Mesendoderm (in vitro differentiated cells): ENCODE data around the gene TMEM131.

Source experiments
- DNase-seq: peaks from one replicate; pipeline ENCODE4 v3.0.0; 2013
- H2AK5ac ChIP-seq: 2 replicates; pipeline ENCODE4 v1.6.1; 2013; ENCODE audit warnings: low read length, inconsistent platforms
- H2BK120ac ChIP-seq: 2 replicates; pipeline ENCODE4 v1.6.1; 2013; ENCODE audit warnings: low read depth, mild to moderate bottlenecking, low read length, moderate library complexity, mixed read lengths
- H2BK15ac ChIP-seq: replicated peaks from 2 replicates; pipeline ENCODE4 v1.6.1; 2013; ENCODE audit warnings: low read depth, mild to moderate bottlenecking, moderate library complexity
- H2BK5ac ChIP-seq: 2 replicates; pipeline ENCODE4 v1.6.1; 2013; ENCODE audit warnings: low read length, inconsistent platforms
- H3K18ac ChIP-seq: 2 replicates; pipeline ENCODE4 v1.6.1; 2013; ENCODE audit warnings: mild to moderate bottlenecking, low read length, mixed read lengths
- H3K23ac ChIP-seq: one replicate; pipeline ENCODE4 v1.6.1; 2013; ENCODE audit warnings: low read length
- H3K27ac ChIP-seq: 2 replicates; pipeline ENCODE4 v1.5.1; 2013; ENCODE audit warnings: low read depth, mild to moderate bottlenecking, inconsistent platforms, low read length, moderate library complexity
- H3K27me3 ChIP-seq: 2 replicates; pipeline ENCODE4 v1.6.1; 2013; ENCODE audit warnings: low read length, control low read depth, mild to moderate bottlenecking, inconsistent platforms; ENCODE audit not compliant: insufficient read depth, poor library complexity
- H3K36me3 ChIP-seq: 2 replicates; pipeline ENCODE4 v1.6.1; 2013; ENCODE audit warnings: low read length, inconsistent platforms; ENCODE audit not compliant: control insufficient read depth, insufficient read depth
- H3K4ac ChIP-seq: one replicate; pipeline ENCODE4 v1.6.1; 2013; ENCODE audit warnings: low read depth, mild to moderate bottlenecking, low read length, moderate library complexity
- H3K4me1 ChIP-seq: 2 replicates; pipeline ENCODE4 v1.6.1; 2013; ENCODE audit warnings: low read depth, low read length, inconsistent platforms; ENCODE audit not compliant: control insufficient read depth
- H3K4me2 ChIP-seq: 2 replicates; pipeline ENCODE4 v1.6.1; 2013; ENCODE audit warnings: low read length
- H3K4me3 ChIP-seq: 2 replicates; pipeline ENCODE4 v1.5.1; 2013; ENCODE audit warnings: mild to moderate bottlenecking, low read length
- H3K56ac ChIP-seq: one replicate; pipeline ENCODE4 v1.6.1; 2013; ENCODE audit warnings: low read length
- H3K79me1 ChIP-seq: 2 replicates; pipeline ENCODE4 v1.6.1; 2013; ENCODE audit warnings: low read length, inconsistent platforms
- H3K79me2 ChIP-seq: 2 replicates; pipeline ENCODE4 v1.6.1; 2013; ENCODE audit warnings: mild to moderate bottlenecking, low read length; ENCODE audit not compliant: control insufficient read depth, insufficient read depth
- H3K9ac ChIP-seq: 2 replicates; pipeline ENCODE4 v1.6.1; 2013; ENCODE audit warnings: low read length, inconsistent platforms
- H4K5ac ChIP-seq: one replicate; pipeline ENCODE4 v1.6.1; 2013; ENCODE audit warnings: low read length
- H4K8ac ChIP-seq: one replicate; pipeline ENCODE4 v1.6.1; 2013; ENCODE audit warnings: low read depth, mild to moderate bottlenecking, control low read depth, low read length, moderate library complexity
- WGBS: extraction: QIAGEN DNeasy Blood & Tissue Kit; methylation state at CpG from one replicate; pipeline ENCODE4 v1.1.7; 2013; ENCODE audit warnings: low lambda C conversion rate, missing lambda C conversion rate; ENCODE audit not compliant: insufficient coverage; ENCODE audit errors: extremely low coverage; 5-methylcytosine and 5-hydroxymethylcytosine counted together

TMEM131 gene

GRCh38 chr2:97985998-97986397 is 9.8 kb downstream of the TMEM131 start:
- Histone ChIP-seq H4K8ac (no peak overlapping the region), H3K4me1 (peaks cover 6% of the 10 kb centered on the region), H2BK15ac (no peak overlapping the region), H3K79me1 (peaks cover 19% of the 10 kb centered on the region), H3K4me3 (no peak overlapping the region), H3K56ac (no peak overlapping the region), H3K27me3 (no peaks in the 10 kb centered on the region), H2BK5ac (no peak overlapping the region), H3K23ac (no peak overlapping the region), H3K4me2 (no peak overlapping the region), H3K27ac (no peak overlapping the region), H3K36me3 (no peaks in the 10 kb centered on the region), H3K18ac (no peak overlapping the region), H2BK120ac (no peak overlapping the region), H3K79me2 (peaks cover 38% of the 10 kb centered on the region), H3K4ac (no peak overlapping the region), H4K5ac (no peak overlapping the region), H2AK5ac (no peak overlapping the region), H3K9ac (no peak overlapping the region)
- DNase-seq = no peak
- no CpG with 5 or more reads among the region's 2 CpGs for WGBS

- DNase-seq = no peak
- H3K4me3 ChIP-seq = no peak overlapping the region
- H2BK5ac ChIP-seq = no peak overlapping the region
- no peak overlapping the region for H3K23ac ChIP-seq
- no peak overlapping the region for H2BK15ac ChIP-seq
- H3K79me1 ChIP-seq = peaks cover 27% of the 10 kb centered on the region
- no peak overlapping the region for H2AK5ac ChIP-seq
- H3K27me3 ChIP-seq = no peaks in the 10 kb centered on the region
- H3K79me2 ChIP-seq = peaks cover 29% of the 10 kb centered on the region
- H3K36me3 ChIP-seq = no peaks in the 10 kb centered on the region
- H3K4ac ChIP-seq = no peak overlapping the region
- WGBS = no CpG with 5 or more reads among the region's 3 CpGs
- H4K8ac ChIP-seq = no peak overlapping the region
- H2BK120ac ChIP-seq = no peak overlapping the region
- H3K9ac ChIP-seq = no peak overlapping the region
- no peak overlapping the region for H3K4me2 ChIP-seq
- H3K27ac ChIP-seq = no peak overlapping the region
- no peak overlapping the region for H4K5ac ChIP-seq
- no peak overlapping the region for H3K18ac ChIP-seq
- H3K56ac ChIP-seq = no peak overlapping the region
- H3K4me1 ChIP-seq = peaks cover 6% of the 10 kb centered on the region
These were observed 12.1 kb downstream of the TMEM131 start for GRCh38 chr2:97983698-97984097.

- Histone ChIP-seq H3K36me3 (no peaks in the 10 kb centered on the region), H2BK5ac (no peak overlapping the region), H3K9ac (no peak overlapping the region), H3K18ac (no peak overlapping the region), H3K4me2 (no peak overlapping the region), H3K23ac (no peak overlapping the region), H3K27ac (no peak overlapping the region), H3K4me1 (peaks cover 6% of the 10 kb centered on the region), H3K4ac (no peak overlapping the region), H2AK5ac (no peak overlapping the region), H3K79me1 (peaks cover 29% of the 10 kb centered on the region), H3K79me2 (peaks cover 24% of the 10 kb centered on the region), H3K56ac (no peak overlapping the region), H3K27me3 (no peaks in the 10 kb centered on the region), H2BK15ac (no peak overlapping the region), H4K8ac (no peak overlapping the region), H3K4me3 (no peak overlapping the region), H2BK120ac (no peak overlapping the region), H4K5ac (no peak overlapping the region)
- peak; percentile 55 for DNase-seq
- WGBS = no CpG with 5 or more reads among the region's 6 CpGs
These were observed 12.6 kb downstream of the TMEM131 start for GRCh38 chr2:97983134-97983533.

GRCh38 chr2:97982621-97983020 is 13.1 kb downstream of the TMEM131 start:
- H3K9ac ChIP-seq = no peak overlapping the region

GRCh38 chr2:97981961-97982360 is 13.8 kb downstream of the TMEM131 start:
- Histone ChIP-seq H3K79me2 (peaks cover 23% of the 10 kb centered on the region), H3K4ac (no peak overlapping the region), H3K4me3 (no peak overlapping the region), H2BK120ac (no peak overlapping the region), H2AK5ac (no peak overlapping the region), H4K8ac (no peak overlapping the region), H4K5ac (no peak overlapping the region), H3K27ac (no peak overlapping the region), H3K36me3 (no peaks in the 10 kb centered on the region), H2BK5ac (no peak overlapping the region), H3K4me2 (no peak overlapping the region), H3K9ac (no peak overlapping the region), H3K23ac (no peak overlapping the region), H3K27me3 (no peaks in the 10 kb centered on the region), H3K79me1 (peaks cover 29% of the 10 kb centered on the region), H3K56ac (no peak overlapping the region), H2BK15ac (no peak overlapping the region), H3K18ac (no peak overlapping the region), H3K4me1 (peaks cover 6% of the 10 kb centered on the region)
- no peak for DNase-seq
- no CpG with 5 or more reads among the region's 5 CpGs for WGBS

More at GRCh38 chr2:97982621-97983020, 13.1 kb downstream of the TMEM131 start:
- Histone ChIP-seq H4K5ac (no peak overlapping the region), H3K18ac (no peak overlapping the region), H3K4me1 (peaks cover 6% of the 10 kb centered on the region), H3K36me3 (no peaks in the 10 kb centered on the region), H3K4me3 (no peak overlapping the region), H2AK5ac (no peak overlapping the region), H2BK120ac (no peak overlapping the region), H3K4me2 (no peak overlapping the region), H3K4ac (no peak overlapping the region), H3K23ac (no peak overlapping the region), H2BK15ac (no peak overlapping the region), H3K27ac (no peak overlapping the region), H3K27me3 (no peaks in the 10 kb centered on the region), H2BK5ac (no peak overlapping the region), H3K56ac (no peak overlapping the region), H4K8ac (no peak overlapping the region), H3K79me2 (peaks cover 23% of the 10 kb centered on the region), H3K79me1 (peaks cover 29% of the 10 kb centered on the region)
- DNase-seq = no peak

GRCh38 chr2:97979904-97980303 is 15.8 kb downstream of the TMEM131 start:
- DNase-seq = no peak
- Histone ChIP-seq H2AK5ac (no peak overlapping the region), H3K18ac (no peak overlapping the region), H3K23ac (no peak overlapping the region), H3K36me3 (no peaks in the 10 kb centered on the region), H3K79me2 (peaks cover 18% of the 10 kb centered on the region), H4K8ac (no peak overlapping the region), H3K4ac (no peak overlapping the region), H2BK120ac (no peak overlapping the region), H3K9ac (no peak overlapping the region), H3K4me3 (no peak overlapping the region), H3K27me3 (no peaks in the 10 kb centered on the region), H3K4me2 (no peak overlapping the region), H4K5ac (no peak overlapping the region), H2BK15ac (no peak overlapping the region), H2BK5ac (no peak overlapping the region), H3K79me1 (peaks cover 26% of the 10 kb centered on the region), H3K4me1 (peaks cover 6% of the 10 kb centered on the region), H3K56ac (no peak overlapping the region), H3K27ac (no peak overlapping the region)
- WGBS = no CpG with 5 or more reads among the region's 2 CpGs
